K562 (cell line): ENCODE data around the gene RPTOR. TPM values are rescaled to one million over a fixed set of nuclear protein-coding genes. Genes with fewer than 3 reads are reported as not detected.

Source experiments
- ATAC-seq: fragments of 200-7000 bp; cut with Tn5 transposase; 3 replicates; pipeline ENCODE4 v1.9.1; 2020; ENCODE audit warnings: moderate library complexity
- BruUV-seq: library from RNA; stranded (reverse); fragments of 400-500 nt; replicated peaks from 2 replicates; lab custom pipeline; 2021; lab: Mats Ljungman, UMichigan
- CTCF ChIA-PET: fragments of 300-600 bp; formaldehyde crosslinking; extraction: SDS; loops from one replicate; lab custom pipeline; 2021; ENCODE audit warnings: low intra/inter-chr PET ratio; lab: Yijun Ruan, JAX
- POLR2A ChIA-PET: fragments of 300-600, 350-650 bp; sonication (Branson Sonifier 250); formaldehyde crosslinking; extraction: SDS; loops from one replicate; lab custom pipeline; 2021; ENCODE audit warnings: antibody characterized with exemption, inconsistent platforms; lab: Yijun Ruan, JAX
- DNase-seq, 4 experiments: peaks; one replicate each; pipeline versions ENCODE4 v3.0.0 to v3.0.0-alpha.2; 2011 to 2018; ENCODE audit warnings: low spot score in 3 of 4, mixed read lengths in 3 of 4; ENCODE audit errors: extremely low read depth in 1 of 4
- FAIRE-seq: peaks from 2 replicates; lab custom pipeline; 2011; peaks lifted over from hg19 to GRCh38; lab: Jason Lieb, UNC
- H2AFZ ChIP-seq: 2 replicates; pipeline ENCODE4 v1.6.0; 2011; ENCODE audit warnings: low read depth, low read length, control low read depth, inconsistent platforms
- H3K27ac ChIP-seq: fragments of 200-600 bp; 3 replicates; pipeline ENCODE4 v1.8.0; 2011; ENCODE audit warnings: low read depth, mild to moderate bottlenecking, control low read depth, inconsistent platforms, low read length, moderate library complexity, mixed read lengths; ENCODE audit errors: extremely low read depth
- H3K27me3 ChIP-seq, 2 experiments: fragments of 300-600 bp in 1 of 2; 2 replicates in 1 of 2; 3 replicates in 1 of 2; pipeline versions ENCODE4 v1.6.0 to v1.8.0; 2011; ENCODE audit warnings: inconsistent platforms in 2 of 2, low read length in 2 of 2, mild to moderate bottlenecking in 1 of 2, mixed read lengths in 1 of 2, moderate library complexity in 1 of 2; ENCODE audit not compliant: control insufficient read depth in 2 of 2, insufficient read depth in 2 of 2
- H3K36me3 ChIP-seq: fragments of 300-600 bp; 3 replicates; pipeline ENCODE4 v1.8.0; 2011; ENCODE audit warnings: mild to moderate bottlenecking, low read length, inconsistent platforms; ENCODE audit not compliant: control insufficient read depth, insufficient read depth
- H3K4me1 ChIP-seq, 2 experiments: fragments of 200-600 bp in 1 of 2; replicated peaks in 1 of 2; 2 replicates in 1 of 2; 3 replicates in 1 of 2; pipeline versions ENCODE4 v1.5.1 to v1.8.0; 2011; ENCODE audit warnings: inconsistent platforms in 2 of 2, low read length in 2 of 2, mild to moderate bottlenecking in 1 of 2, mixed read lengths in 1 of 2, moderate library complexity in 1 of 2; ENCODE audit not compliant: control insufficient read depth in 2 of 2, insufficient read depth in 2 of 2
- H3K4me2 ChIP-seq: 2 replicates; pipeline ENCODE4 v1.6.1; 2011; ENCODE audit warnings: low read length, control low read depth, inconsistent platforms, mixed read lengths; ENCODE audit not compliant: insufficient read depth
- H3K4me3 ChIP-seq: fragments of 200-600 bp; sonication (generic), shearing (Covaris generic); 2 replicates; pipeline ENCODE4 v1.5.1; 2016; ENCODE audit warnings: control low read depth, inconsistent platforms
- H3K79me2 ChIP-seq: fragments of 200-600 bp; 3 replicates; pipeline ENCODE4 v1.8.0; 2011; ENCODE audit warnings: low read length, inconsistent platforms; ENCODE audit not compliant: control insufficient read depth, insufficient read depth
- H3K9ac ChIP-seq, 2 experiments: 2 replicates each; pipeline versions ENCODE4 v1.6.0 to v1.6.1; 2011; ENCODE audit warnings: low read depth in 2 of 2, low read length in 2 of 2, control low read depth in 1 of 2, inconsistent platforms in 1 of 2, mild to moderate bottlenecking in 1 of 2, mixed read lengths in 1 of 2; ENCODE audit not compliant: insufficient read depth in 1 of 2
- H3K9me1 ChIP-seq: one replicate; pipeline ENCODE4 v1.6.0; 2011; ENCODE audit warnings: inconsistent platforms, mild to moderate bottlenecking, low read length, moderate library complexity; ENCODE audit not compliant: control insufficient read depth, insufficient read depth
- H3K9me3 ChIP-seq: replicated peaks from 2 replicates; pipeline ENCODE4 v1.5.1; 2011; ENCODE audit warnings: low read depth, low read length, inconsistent platforms; ENCODE audit not compliant: control insufficient read depth, insufficient read depth
- H4K20me1 ChIP-seq: replicated peaks from 2 replicates; pipeline ENCODE4 v1.6.1; 2011; ENCODE audit warnings: low read length, inconsistent platforms, mixed read lengths; ENCODE audit not compliant: control insufficient read depth, insufficient read depth
- CEBPB ChIP-seq: fragments of 450-650 bp; IDR thresholded peaks from 2 replicates; pipeline ENCODE4 v1.6.1; 2016; ENCODE audit warnings: missing genetic modification characterization, missing compliant biosample characterization
- ELF2 ChIP-seq: fragments of 250-450 bp; sonication (Bioruptor Pico); IDR thresholded peaks from 2 replicates; pipeline ENCODE4 v1.5.0; 2021; ENCODE audit warnings: mild to moderate bottlenecking
- HDGF ChIP-seq: fragments of 450-650 bp; IDR thresholded peaks from 2 replicates; pipeline ENCODE4 v1.6.1; 2016
- JUNB ChIP-seq: fragments of 450-650 bp; formaldehyde crosslinking; conservative IDR thresholded peaks from 2 replicates; pipeline ENCODE4 v1.4.0; 2020; ENCODE audit warnings: mild to moderate bottlenecking
- MEF2D ChIP-seq: conservative IDR thresholded peaks from 2 replicates; pipeline ENCODE4 v1.6.1; 2016; ENCODE audit warnings: low read depth, missing genetic modification characterization, missing compliant biosample characterization
- NCOA6 ChIP-seq: fragments of 450-650 bp; IDR thresholded peaks from 2 replicates; pipeline ENCODE4 v1.6.1; 2017; ENCODE audit warnings: mild to moderate bottlenecking
- PHF21A ChIP-seq: fragments of 450-650 bp; IDR thresholded peaks from 2 replicates; pipeline ENCODE4 v1.6.1; 2017; ENCODE audit warnings: low read depth, borderline replicate concordance
- POLR2A ChIP-seq: fragments of 450-650 bp; conservative IDR thresholded peaks from 2 replicates; pipeline ENCODE4 v1.6.1; 2016
- RBFOX2 ChIP-seq: fragments of 200-400 bp; formaldehyde crosslinking; IDR thresholded peaks from 2 replicates; pipeline ENCODE4 v1.6.1; 2017; ENCODE audit warnings: low read depth, mild to moderate bottlenecking, low read length, moderate library complexity
- USF2 ChIP-seq: sonication (generic); formaldehyde crosslinking; IDR thresholded peaks from 2 replicates; pipeline ENCODE4 v1.5.0; 2020; ENCODE audit warnings: missing genetic modification reagents
- ZC3H11A ChIP-seq: IDR thresholded peaks from 2 replicates; pipeline ENCODE4 v1.6.1; 2012; ENCODE audit warnings: low read depth, low read length, improper control_type of control experiment
- WGBS: fragments of 100-300 bp; shearing (Covaris generic); methylation state at CpG from one replicate; pipeline ENCODE4 v1.1.6; 2016; ENCODE audit warnings: low coverage, mixed read lengths; ENCODE audit not compliant: insufficient coverage; ENCODE audit errors: missing lambda C conversion rate; 5-methylcytosine and 5-hydroxymethylcytosine counted together
- in situ Hi-C: fragments of 300-500 bp; cut with MboI; formaldehyde crosslinking; loops from 4 replicates; pipeline ENCODE4 v1.15.0; 2018; ENCODE audit warnings: inconsistent platforms, mixed read lengths
- intact Hi-C: fragments of 100-400 bp; cut with micrococcal nuclease; formaldehyde crosslinking; loops from 2 replicates; pipeline ENCODE4 v1.14.2; 2022
- polyA plus RNA-seq, 8 experiments: library from polyadenylated mRNA; depleted of rRNA in 4 of 8; stranded (reverse) in 5 of 8; unstranded in 3 of 8; fragments of >200 nt; fragmentation: Nextera tagmentation in 2 of 8; fragmentation: Illumina TruSeq in 1 of 8; extraction: Ambion mirVana in 2 of 8; extraction: Trizol in 1 of 8; gene quantifications; 2 replicates each; pipeline versions ENCODE4 v1.2.1 to v1.2.3, GENCODE V29; 2011 to 2014; ENCODE audit warnings: inconsistent platforms in 1 of 8, missing spikeins in 1 of 8
- total RNA-seq, 7 experiments: library from RNA; depleted of rRNA in 6 of 7; stranded (reverse); fragments of >200 nt in 6 of 7; fragmentation: Illumina TruSeq in 2 of 7; extraction: Trizol in 2 of 7; gene quantifications; 2 replicates each; pipeline versions ENCODE4 v1.2.1 to v1.2.3, GENCODE V29; 2011 to 2021; ENCODE audit warnings: low replicate concordance in 1 of 7
- TF ChIP-seq, protein P1 (sequence below): fragments of 450-650 bp; formaldehyde crosslinking; IDR thresholded peaks from 2 replicates; pipeline ENCODE4 v1.4.0; 2020; ENCODE audit warnings: mild to moderate bottlenecking, mixed read lengths
- TF ChIP-seq, protein P2 (sequence below): fragments of 450-650 bp; formaldehyde crosslinking; IDR thresholded peaks from 2 replicates; pipeline ENCODE4 v1.4.0; 2022; ENCODE audit warnings: mild to moderate bottlenecking, moderate library complexity

The RPTOR gene
- total and polyA plus RNA-seq, 9 of the 15 experiments (the other 6 are each of a cell fraction or from before 2014, with no cell fraction given) = 0.24 to 54.1 (median 10.2) TPM

DNA sequence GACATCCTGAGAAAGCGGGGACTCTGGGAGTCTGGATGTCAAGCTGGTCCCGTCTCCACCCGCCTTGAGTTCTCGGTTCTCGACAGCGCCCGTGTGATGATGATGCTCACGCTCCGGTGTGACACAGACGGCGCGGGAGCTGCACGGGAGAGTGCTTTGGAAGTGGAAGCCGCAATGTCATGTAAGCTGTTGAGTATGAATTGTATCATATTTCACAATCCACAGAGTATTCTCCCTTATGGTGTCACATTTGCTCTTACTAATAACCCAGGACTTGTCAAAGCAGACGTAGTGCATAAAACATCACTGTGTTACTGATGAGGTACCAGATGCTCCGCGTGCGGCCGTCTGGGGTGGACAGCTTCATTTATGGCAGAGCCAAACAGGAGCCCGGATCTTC lies 229.5 kb downstream of the RPTOR start:
- Histone ChIP-seq H4K20me1 (no peaks in the 10 kb centered on the region), H3K36me3 (peaks cover 7% of the 10 kb centered on the region; the same call in 1 of the 3 replicates), H3K79me2 (no peaks in the 10 kb centered on the region), H2AFZ (no peak overlapping the region), H3K27ac (no peak overlapping the region), H3K9me1 (no peaks in the 10 kb centered on the region), H3K4me1 (no peaks in the 10 kb centered on the region), H3K4me2 (no peak overlapping the region), H3K27me3 (no peaks in the 10 kb centered on the region), H3K4me3 (no peak overlapping the region), H3K9ac (no peak overlapping the region), H3K9me3 (no peaks in the 10 kb centered on the region)
- no peak for ATAC-seq
- FAIRE-seq = no peak
- BruUV-seq = no TSS peak
- CTCF ChIA-PET = interaction anchor here (1.1 kb wide), 1 partner anchor 125 kb away, joined by 3 read pairs; no protein-coding TSS in a partner anchor
- 92% methylated on average over 20 of the region's 20 CpGs for WGBS
- in situ Hi-C loops = no loop called here
- POLR2A ChIA-PET = no interaction called here
- intact Hi-C loops = no loop called here
- no peak for DNase-seq
- TF ChIP-seq CEBPB (0 out of 2 replicates have a peak, but pooled peaks have one; percentile 8), ELF2 (CRISPR knock-in tag) (no peak)
- TF ChIP-seq, protein P1, sequence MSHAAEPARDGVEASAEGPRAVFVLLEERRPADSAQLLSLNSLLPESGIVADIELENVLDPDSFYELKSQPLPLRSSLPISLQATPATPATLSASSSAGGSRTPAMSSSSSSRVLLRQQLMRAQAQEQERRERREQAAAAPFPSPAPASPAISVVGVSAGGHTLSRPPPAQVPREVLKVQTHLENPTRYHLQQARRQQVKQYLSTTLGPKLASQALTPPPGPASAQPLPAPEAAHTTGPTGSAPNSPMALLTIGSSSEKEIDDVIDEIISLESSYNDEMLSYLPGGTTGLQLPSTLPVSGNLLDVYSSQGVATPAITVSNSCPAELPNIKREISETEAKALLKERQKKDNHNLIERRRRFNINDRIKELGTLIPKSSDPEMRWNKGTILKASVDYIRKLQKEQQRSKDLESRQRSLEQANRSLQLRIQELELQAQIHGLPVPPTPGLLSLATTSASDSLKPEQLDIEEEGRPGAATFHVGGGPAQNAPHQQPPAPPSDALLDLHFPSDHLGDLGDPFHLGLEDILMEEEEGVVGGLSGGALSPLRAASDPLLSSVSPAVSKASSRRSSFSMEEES = no peak

DNA sequence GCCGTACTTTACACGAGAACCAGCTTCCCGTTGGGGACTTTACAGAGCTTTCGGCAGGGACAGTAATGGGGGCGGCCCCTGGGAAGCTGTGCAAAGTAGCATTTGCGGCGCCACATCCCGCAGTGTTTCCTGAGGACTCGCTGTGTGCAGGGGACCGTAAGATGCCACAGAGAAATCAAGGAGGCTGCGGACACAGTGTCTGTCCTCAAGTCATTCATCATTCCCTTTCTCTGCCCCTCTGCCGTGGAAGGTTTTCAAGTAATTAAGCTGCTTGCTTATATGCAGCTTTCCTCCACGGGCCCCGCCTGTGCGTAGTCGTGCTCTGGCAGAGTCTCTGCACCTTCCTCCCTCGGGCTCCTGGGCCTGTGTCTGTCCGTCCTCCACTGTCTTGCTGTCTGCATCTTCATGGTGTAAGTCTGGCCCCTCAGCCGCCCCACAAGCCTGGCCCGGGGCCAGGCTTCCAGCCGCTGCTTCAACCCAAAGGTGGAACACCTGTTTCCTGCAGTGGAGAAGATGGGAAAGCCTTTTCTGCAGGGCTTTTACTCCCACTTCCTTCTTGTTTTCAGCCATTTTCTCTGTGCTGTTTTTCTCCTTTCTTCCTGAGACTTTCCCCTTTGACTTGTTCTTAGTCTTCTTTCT lies 230.1 kb downstream of the RPTOR start:
- H3K4me1 ChIP-seq = no peaks in the 10 kb centered on the region
- TF ChIP-seq RBFOX2 = no peak
- no peak for TF ChIP-seq MEF2D
- no peak for TF ChIP-seq POLR2A
- no peak for TF ChIP-seq ELF2 (CRISPR knock-in tag)
- no peak for TF ChIP-seq USF2 (CRISPR knock-in tag)
- TF ChIP-seq JUNB (CRISPR knock-in tag) = no peak
- no peak for TF ChIP-seq PHF21A
- TF ChIP-seq HDGF = no peak
- TF ChIP-seq ZC3H11A = no peak
- TF ChIP-seq, protein P2, sequence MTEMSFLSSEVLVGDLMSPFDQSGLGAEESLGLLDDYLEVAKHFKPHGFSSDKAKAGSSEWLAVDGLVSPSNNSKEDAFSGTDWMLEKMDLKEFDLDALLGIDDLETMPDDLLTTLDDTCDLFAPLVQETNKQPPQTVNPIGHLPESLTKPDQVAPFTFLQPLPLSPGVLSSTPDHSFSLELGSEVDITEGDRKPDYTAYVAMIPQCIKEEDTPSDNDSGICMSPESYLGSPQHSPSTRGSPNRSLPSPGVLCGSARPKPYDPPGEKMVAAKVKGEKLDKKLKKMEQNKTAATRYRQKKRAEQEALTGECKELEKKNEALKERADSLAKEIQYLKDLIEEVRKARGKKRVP (CRISPR knock-in tag) = no peak
- TF ChIP-seq NCOA6 = no peak
- FAIRE-seq = peak; percentile 19
- BruUV-seq = no TSS peak
- no peak overlapping the region for H2AFZ ChIP-seq
- no peaks in the 10 kb centered on the region for H3K9me1 ChIP-seq
- in situ Hi-C loops (no loop called here), intact Hi-C loops (no loop called here)
- H4K20me1 ChIP-seq = no peaks in the 10 kb centered on the region
- no peak for ATAC-seq
- H3K4me3 ChIP-seq = no peak overlapping the region
- H3K9ac ChIP-seq = no peak overlapping the region
- 89% methylated on average over 21 of the region's 21 CpGs for WGBS
- no peaks in the 10 kb centered on the region for H3K27me3 ChIP-seq
- no peak overlapping the region for H3K27ac ChIP-seq
- DNase-seq = no peak
- no peak overlapping the region for H3K4me2 ChIP-seq
- H3K79me2 ChIP-seq = no peaks in the 10 kb centered on the region
- no peaks in the 10 kb centered on the region for H3K9me3 ChIP-seq
- CTCF ChIA-PET = no interaction called here
- H3K36me3 ChIP-seq = peaks cover 10% of the 10 kb centered on the region; the same call in 1 of the 3 replicates
- POLR2A ChIA-PET = no interaction called here
